Lower leg skin (tissue), 4 donors: ENCODE measurements around the gene IPCEF1. TPM values are rescaled to one million over a fixed set of nuclear protein-coding genes. Genes with fewer than 3 reads are reported as not detected.
A peak's percentile ranks its signal among the peaks of the same experiment; 100 is the strongest.

Experiments used
- DNase-seq, 2 donors: peaks; one replicate each; pipeline ENCODE4 v3.0.0-alpha.2; 2019; ENCODE audit warnings: low spot score in 2 of 2
- H3K4me3 ChIP-seq: fragments of 200-600 bp; sonication (generic); 2 replicates; pipeline ENCODE4 v1.5.1; 2017; ENCODE audit warnings: mild to moderate bottlenecking, low read depth; ENCODE audit not compliant: poor library complexity, severe bottlenecking
- CTCF ChIP-seq, 3 donors: fragments of 450-650 bp; IDR thresholded peaks; one replicate each; pipeline ENCODE4 v1.5.1; 2016; ENCODE audit warnings: antibody characterized with exemption in 3 of 3, mild to moderate bottlenecking in 3 of 3, moderate library complexity in 2 of 3
- POLR2A ChIP-seq, 2 donors: fragments of 450-650 bp; IDR thresholded peaks; one replicate each; pipeline ENCODE4 v1.6.1; 2016 to 2017; ENCODE audit warnings: antibody characterized with exemption in 2 of 2, mild to moderate bottlenecking in 1 of 2, moderate library complexity in 1 of 2
- WGBS, 2 donors: methylation state at CpG; one replicate each; pipeline ENCODE4 v1.1.5; 2018; 5-methylcytosine and 5-hydroxymethylcytosine counted together
- intact Hi-C: fragments of 100-400 bp; cut with DNase I; formaldehyde crosslinking; loops from one replicate; pipeline ENCODE4 v1.15.0; 2023; ENCODE audit warnings: low total_unique reads
- total RNA-seq, 4 donors: library from RNA; depleted of rRNA; stranded (reverse); fragments of >200 nt; gene quantifications; one replicate each; pipeline ENCODE4 v1.1.0, GENCODE V29; 2016

Gene IPCEF1
- total RNA-seq, 4 donors from 2014 or later, result 0.67 to 1.7 (median 0.97) TPM

GRCh38 chr6:154347981-154348380 is 8.6 kb downstream of the IPCEF1 start:
- no peak overlapping the region for H3K4me3 ChIP-seq
- 93 to 94% methylated on average over 6 of the region's 6 CpGs for WGBS, 2 donors
- no peak for TF ChIP-seq CTCF (IDR thresholded peaks at IDR 0.05)
- TF ChIP-seq POLR2A (IDR thresholded peaks at IDR 0.05), result no peak
- intact Hi-C loops, result loop anchor here (10.0 kb wide), 1 partner anchor 53 kb away; no protein-coding TSS in a partner anchor
- no peak for DNase-seq

GRCh38 chr6:154345811-154346210 is 10.8 kb downstream of the IPCEF1 start:
- WGBS, 2 donors, result 91 to 93% methylated on average over 4 of the region's 4 CpGs

GRCh38 chr6:154343473-154344308 is 12.9 kb downstream of the IPCEF1 start:
- DNase-seq, result peak; percentile 72 to 89

More at GRCh38 chr6:154345811-154346210, 10.8 kb downstream of the IPCEF1 start:
- no peak for DNase-seq
- TF ChIP-seq CTCF (IDR thresholded peaks at IDR 0.05) (no peak), POLR2A (IDR thresholded peaks at IDR 0.05) (no peak)
- H3K4me3 ChIP-seq, result no peak overlapping the region
- intact Hi-C loops, result loop anchor here (10.0 kb wide), 1 partner anchor 51 kb away; no protein-coding TSS in a partner anchor

GRCh38 chr6:154341871-154342270 is 14.7 kb downstream of the IPCEF1 start:
- DNase-seq, result no peak
- TF ChIP-seq POLR2A (IDR thresholded peaks at IDR 0.05) (no peak), CTCF (IDR thresholded peaks at IDR 0.05) (no peak)
- WGBS, 2 donors, result 36 to 50% methylated on average over 5 of the region's 5 CpGs

More at GRCh38 chr6:154343473-154344308, 12.9 kb downstream of the IPCEF1 start:
- TF ChIP-seq POLR2A (IDR thresholded peaks at IDR 0.05) (no peak), CTCF (IDR thresholded peaks at IDR 0.05) (no peak)
- 40% methylated on average over 16 of the region's 16 CpGs for WGBS, 2 donors
- no peak overlapping the region for H3K4me3 ChIP-seq
- intact Hi-C loops, result loop anchor here (10.0 kb wide), 1 partner anchor 49 kb away; no protein-coding TSS in a partner anchor

GRCh38 chr6:154341336-154341735 is 15.3 kb downstream of the IPCEF1 start:
- intact Hi-C loops, result loop anchor here (10.0 kb wide), 1 partner anchor 47 kb away; no protein-coding TSS in a partner anchor
- 58 to 76% methylated on average over 4 of the region's 4 CpGs for WGBS, 2 donors

More at GRCh38 chr6:154341871-154342270, 14.7 kb downstream of the IPCEF1 start:
- intact Hi-C loops, result loop anchor here (10.0 kb wide), 1 partner anchor 47 kb away; no protein-coding TSS in a partner anchor
- H3K4me3 ChIP-seq, result no peak overlapping the region

More at GRCh38 chr6:154341336-154341735, 15.3 kb downstream of the IPCEF1 start:
- TF ChIP-seq POLR2A (IDR thresholded peaks at IDR 0.05) (no peak), CTCF (IDR thresholded peaks at IDR 0.05) (no peak)
- no peak for DNase-seq
- H3K4me3 ChIP-seq, result no peak overlapping the region
